GM12875 (cell line): Measurements from ENCODE around the gene GPR143.

Source experiments
- H3K4me3 ChIP-seq: one replicate; pipeline ENCODE4 v1.5.1; 2011; ENCODE audit warnings: low read depth, low read length, control low read depth
- CTCF ChIP-seq: IDR thresholded peaks from 2 replicates; pipeline ENCODE4 v1.5.1; 2011; ENCODE audit warnings: low read depth, mild to moderate bottlenecking, control low read depth, inconsistent platforms, low read length, moderate library complexity, borderline replicate concordance; ENCODE audit not compliant: insufficient read depth

Gene GPR143

DNA sequence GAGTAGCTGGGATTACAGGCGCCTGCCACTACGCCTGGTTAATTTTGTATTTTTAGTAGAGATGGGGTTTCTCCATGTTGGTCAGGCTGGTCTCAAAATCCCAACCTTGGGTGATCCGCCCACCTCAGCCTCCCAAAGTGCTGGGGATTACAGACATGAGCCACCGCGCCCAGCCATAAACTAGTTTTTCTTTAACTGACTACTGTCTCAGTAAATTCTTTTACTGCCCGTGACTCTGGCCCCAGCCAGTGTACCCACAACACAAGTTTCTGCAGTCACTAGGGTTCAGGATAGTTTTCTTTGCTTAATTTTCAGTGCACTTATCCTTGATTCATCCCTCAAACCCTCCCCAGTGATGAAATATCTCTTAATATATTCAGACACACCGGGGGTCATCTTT is 28.8 kb upstream of the GPR143 start:
- no peak overlapping the region for H3K4me3 ChIP-seq
- no peak for TF ChIP-seq CTCF

DNA sequence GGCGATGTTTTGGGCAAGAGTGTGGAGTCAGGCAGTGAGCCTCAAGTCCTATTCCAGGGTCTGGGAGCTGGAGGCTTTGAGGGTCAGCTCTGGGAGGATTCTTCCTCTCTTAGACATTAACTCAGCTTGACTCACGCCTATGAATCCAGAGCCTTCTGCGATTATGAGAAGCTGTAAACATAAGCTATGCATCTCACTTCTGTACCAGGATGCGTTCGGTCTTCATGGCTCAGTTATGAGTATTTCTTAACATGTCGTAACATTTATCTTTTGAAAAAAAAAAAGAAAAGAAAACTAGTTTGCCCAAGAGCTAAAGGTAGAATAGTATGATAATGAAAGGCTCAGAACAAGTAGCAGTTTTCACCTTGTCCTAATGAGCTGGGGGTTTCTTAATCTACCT is 25.2 kb upstream of the GPR143 start:
- no peak overlapping the region for H3K4me3 ChIP-seq
- TF ChIP-seq CTCF = no peak

DNA sequence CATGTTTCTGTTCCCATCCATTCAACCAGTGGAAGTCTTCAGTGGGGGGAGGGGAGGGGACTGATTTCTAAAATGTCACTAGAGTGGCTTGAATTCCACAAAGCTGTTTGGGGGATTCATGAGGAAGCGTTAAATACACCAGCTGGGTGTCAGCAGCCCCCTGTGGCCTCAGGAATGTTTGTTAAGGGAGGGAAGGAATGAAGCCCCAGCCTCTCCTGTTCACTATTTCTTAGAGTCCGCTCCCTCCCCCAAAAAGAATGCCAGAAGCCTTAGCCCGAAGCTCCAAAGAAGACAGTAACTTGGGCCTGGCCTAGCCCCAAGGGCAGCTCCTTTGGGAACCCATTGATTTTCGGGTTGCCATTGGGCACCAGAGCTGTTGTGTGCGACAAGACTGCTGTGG is 23.9 kb upstream of the GPR143 start:
- TF ChIP-seq CTCF = no peak

DNA sequence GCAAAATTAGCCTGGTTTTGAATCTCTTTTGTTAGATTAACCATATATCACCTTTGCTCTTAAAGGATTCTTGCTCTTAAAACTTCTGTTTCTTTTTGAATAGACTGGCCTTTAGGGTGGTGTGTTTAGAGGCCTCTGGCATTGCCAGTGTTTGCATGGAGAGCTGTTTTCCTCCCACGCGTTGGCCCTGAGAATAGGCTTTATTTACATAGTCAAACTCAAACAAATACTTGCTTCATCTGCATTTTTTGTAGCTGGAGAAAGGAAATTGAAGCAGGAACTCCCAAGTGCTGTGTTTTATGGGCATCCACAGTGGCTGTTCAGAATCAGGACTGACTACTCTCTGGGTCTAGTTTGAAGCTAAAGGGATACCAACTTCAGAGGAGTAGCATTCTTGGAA is 23.3 kb upstream of the GPR143 start:
- TF ChIP-seq CTCF = no peak
- H3K4me3 ChIP-seq = no peak overlapping the region

More for the DNA sequence above, 23.9 kb upstream of the GPR143 start:
- no peak overlapping the region for H3K4me3 ChIP-seq

DNA sequence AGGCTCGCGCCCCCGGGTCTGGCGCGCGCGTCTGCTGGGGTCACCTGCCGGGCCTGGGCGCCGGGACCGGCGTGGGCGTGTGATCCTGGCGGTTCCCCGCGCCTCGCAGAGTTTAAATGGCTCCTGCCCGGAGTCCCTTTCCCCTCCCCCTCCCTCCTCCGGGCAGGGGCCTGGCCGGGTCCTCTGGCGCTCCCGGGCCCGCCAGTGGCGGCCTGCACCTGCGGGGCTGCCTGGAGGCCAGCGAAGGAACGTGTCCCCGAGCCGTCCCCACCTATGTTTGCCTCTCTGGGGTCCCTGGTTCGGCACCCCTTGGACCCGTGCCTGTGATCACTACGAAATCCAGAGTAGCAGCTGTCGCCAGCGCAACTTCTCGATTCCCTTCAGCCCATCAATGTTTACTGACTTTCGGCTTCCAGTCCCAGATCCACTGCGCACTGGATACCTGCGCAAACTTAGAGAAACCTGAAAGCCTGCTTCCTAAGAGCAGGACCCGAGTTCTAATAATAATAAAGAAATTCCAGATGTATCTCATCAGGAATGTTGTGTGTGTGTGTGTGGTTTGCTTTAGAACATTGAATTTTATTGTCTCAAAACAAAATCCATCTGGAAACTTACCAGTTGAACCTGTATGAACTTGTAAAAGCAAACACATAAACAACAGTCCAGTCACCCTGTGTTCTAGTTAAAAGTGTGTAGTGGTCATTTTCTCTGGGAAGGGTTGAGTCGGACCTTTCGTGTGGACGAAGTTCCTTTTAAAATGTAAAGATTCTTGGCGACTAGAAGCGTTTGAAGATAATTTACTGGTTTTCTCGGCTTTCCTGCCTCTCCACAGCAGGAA is 21.4 kb upstream of the GPR143 start:
- H3K4me3 ChIP-seq = no peak overlapping the region
- TF ChIP-seq CTCF = no peak

DNA sequence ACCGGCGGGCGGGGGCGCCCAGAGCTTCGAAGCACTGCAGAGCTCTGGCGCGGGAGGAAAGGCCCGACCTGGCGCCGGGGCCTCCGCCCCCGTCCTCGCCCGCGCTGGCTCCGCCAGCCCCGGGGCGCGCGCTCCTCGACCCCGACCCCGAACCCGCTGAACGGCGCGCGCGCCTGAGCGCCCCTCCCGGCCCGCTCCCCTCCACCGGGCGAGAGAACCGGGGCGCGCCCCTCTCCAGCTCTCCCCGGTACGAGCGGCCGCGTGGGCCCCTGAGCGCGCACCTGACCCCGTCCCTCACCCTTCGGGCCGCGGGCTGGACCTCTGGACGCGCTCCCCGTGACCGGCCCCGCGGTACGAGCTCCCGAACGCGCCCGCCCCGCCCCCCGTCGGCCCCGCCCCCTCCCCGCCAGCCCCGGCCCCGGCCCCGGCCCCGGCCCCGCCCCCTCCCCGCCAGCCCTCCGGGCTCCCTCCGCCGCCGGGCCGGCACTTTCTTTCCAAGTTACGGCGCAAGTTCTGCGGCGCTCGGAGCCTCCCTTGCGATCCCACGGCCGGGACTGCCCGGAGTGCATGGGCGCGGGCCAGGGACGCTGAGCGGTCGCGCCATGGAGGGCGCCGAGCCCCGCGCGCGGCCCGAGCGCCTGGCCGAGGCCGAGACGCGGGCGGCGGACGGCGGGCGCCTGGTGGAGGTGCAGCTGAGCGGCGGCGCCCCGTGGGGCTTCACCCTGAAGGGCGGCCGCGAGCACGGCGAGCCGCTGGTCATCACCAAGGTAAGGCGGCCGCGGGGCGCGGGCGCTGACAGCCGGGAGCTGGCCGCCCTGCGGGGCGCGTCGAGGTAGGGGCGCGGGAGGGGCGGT is 20.5 kb upstream of the GPR143 start, which contains the start of gene SHROOM2:
SHROOM2 (plus strand) TSS at position 486 of the 854 bp plus-strand sequence; CDS start at position 603, 117 bp downstream.
- no peak for TF ChIP-seq CTCF
- no peak within 1 kb of the TSS for H3K4me3 ChIP-seq
